ENCODE data around the gene C3orf22. TPM values are rescaled to one million over a fixed set of nuclear protein-coding genes. Genes with fewer than 3 reads are reported as not detected.

C3orf22 gene
- total and polyA plus RNA-seq, 9 of the 15 experiments (the other 6 are each of a cell fraction or from before 2014, with no cell fraction given) = not detected

- TF ChIP-seq MGA (IDR thresholded peaks at IDR 0.05) = peak; percentile 16; the same call in 1 of the 2 replicates
These were observed 21.5 kb downstream of the C3orf22 start (continued) for GRCh38 chr3:126537116-126537729.

Measured in K562 (cell line).